Colon (tissue), 2 donors: Measurements from ENCODE around the gene IL26.

ENCODE experiments used
- FAIRE-seq: peaks from 2 replicates; lab custom pipeline; 2012; peaks lifted over from hg19 to GRCh38; lab: Jason Lieb, UNC
- donor health status: control.
- donor health status: control.

IL26 gene

GRCh38 chr12:68156636-68157035, 69.0 kb downstream of the IL26 start:
- no peak for FAIRE-seq

DNA sequence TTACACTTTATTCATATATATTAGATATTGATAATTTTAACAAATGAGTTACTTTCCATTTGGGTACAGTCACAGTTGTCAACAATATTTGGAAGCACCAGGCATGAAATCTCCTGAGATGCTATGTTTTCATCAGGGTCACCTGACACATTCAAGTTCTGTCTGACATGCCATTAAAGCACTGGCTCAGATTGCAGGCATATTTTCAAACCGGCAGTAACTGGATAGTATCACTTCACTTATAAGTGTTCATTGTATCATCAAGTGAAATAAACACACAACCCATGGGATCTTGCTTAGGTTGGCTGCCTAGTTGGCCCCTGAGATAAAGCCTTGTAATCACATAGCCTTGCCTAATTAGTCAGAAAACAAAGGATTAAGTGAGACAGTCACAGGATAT, 70.8 kb downstream of the IL26 start:
- FAIRE-seq: no peak
